HG03025 (cell line): ENCODE measurements around the gene FAAP24.
A peak's percentile ranks its signal among the peaks of the same experiment; 100 is the strongest.
"Not testable (repeated sequence)": the region's sequence is repeated elsewhere in the genome, so short reads cannot be mapped to it uniquely, and the experiment has no call there.

ENCODE experiments used
- ATAC-seq: cut with Tn5 transposase; IDR thresholded peaks from one replicate; pipeline ENCODE4 v1.9.1; 2021; ENCODE audit warnings: mild to moderate bottlenecking, moderate library complexity; ENCODE audit not compliant: unreplicated experiment, low FRiP score

FAAP24 gene, protein sequence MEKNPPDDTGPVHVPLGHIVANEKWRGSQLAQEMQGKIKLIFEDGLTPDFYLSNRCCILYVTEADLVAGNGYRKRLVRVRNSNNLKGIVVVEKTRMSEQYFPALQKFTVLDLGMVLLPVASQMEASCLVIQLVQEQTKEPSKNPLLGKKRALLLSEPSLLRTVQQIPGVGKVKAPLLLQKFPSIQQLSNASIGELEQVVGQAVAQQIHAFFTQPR

GRCh38 chr19:32971715-32972540 lies at the start of gene FAAP24, which contains the start of gene CEP89:
FAAP24 (plus strand) TSS chr19:32972242; CDS start chr19:32973197, 955 bp downstream.
CEP89 (minus strand) TSS chr19:32971958; CDS start chr19:32971874, 84 bp downstream.
- ATAC-seq, result peak; percentile 96

GRCh38 chr19:32924200-32924599 lies 47.8 kb upstream of the FAAP24 start:
- ATAC-seq, result no peak

- ATAC-seq, result no peak
Observed at GRCh38 chr19:32928806-32929205, 43.2 kb upstream of the FAAP24 start.

DNA sequence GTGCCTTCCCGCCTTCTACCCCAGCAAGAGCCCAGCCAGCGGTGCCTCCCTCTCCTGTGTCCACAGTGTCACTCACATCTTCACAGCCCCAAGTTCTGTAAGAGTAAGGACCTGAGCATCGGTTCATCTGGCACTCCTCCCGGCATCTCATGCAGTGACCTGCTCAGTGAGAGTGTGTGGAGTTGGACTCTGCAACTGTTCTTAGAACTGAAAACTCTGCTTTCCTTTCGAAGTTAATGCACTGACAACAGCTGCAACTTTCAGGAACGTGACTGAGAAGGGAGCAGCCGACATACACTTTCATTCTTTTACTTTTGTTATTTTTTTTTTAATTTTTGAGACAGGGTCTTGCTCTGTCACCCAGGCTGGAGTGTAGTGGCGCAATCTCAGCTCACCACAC lies 41.5 kb upstream of the FAAP24 start:
- ATAC-seq, result no peak

DNA sequence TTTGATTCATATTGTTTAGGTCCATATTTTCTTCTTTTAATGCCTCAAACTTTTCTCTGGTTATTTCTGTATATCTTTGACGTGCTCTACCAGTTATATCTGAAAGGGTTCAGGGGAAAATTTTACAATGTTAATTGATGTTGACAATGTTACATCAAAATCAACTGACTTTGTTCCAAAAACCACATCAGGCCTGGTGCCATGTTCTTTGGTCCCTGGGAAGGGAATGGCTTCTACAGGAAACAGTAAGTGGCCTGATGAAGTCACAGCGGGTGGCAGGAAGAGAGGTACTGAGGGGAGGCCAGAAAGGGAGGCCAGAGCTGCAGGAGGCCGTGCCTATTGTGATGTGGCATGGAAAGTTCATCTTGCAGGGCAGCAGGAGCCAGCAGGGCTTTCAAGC lies 38.5 kb upstream of the FAAP24 start:
- no peak for ATAC-seq

DNA sequence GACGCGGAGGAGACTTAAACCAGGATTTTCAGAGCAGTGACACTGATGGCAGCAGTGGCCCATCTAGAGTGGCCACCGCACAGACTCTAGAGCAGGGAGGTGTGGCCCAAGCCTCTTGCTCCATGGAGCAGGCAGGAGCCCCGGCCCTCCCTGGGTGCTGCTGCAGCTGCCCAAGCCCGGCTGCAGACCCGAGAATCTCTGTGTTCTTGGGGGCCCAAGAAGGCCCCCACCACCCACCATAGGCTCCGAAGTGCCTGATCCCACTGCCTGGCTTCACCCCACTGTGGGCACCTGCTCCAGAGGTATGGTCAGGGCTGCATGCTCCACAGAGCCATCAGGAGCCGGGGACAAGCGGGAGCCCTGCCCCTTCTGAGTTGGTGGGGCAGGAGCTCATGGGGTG lies 36.4 kb upstream of the FAAP24 start:
- ATAC-seq, result no peak

DNA sequence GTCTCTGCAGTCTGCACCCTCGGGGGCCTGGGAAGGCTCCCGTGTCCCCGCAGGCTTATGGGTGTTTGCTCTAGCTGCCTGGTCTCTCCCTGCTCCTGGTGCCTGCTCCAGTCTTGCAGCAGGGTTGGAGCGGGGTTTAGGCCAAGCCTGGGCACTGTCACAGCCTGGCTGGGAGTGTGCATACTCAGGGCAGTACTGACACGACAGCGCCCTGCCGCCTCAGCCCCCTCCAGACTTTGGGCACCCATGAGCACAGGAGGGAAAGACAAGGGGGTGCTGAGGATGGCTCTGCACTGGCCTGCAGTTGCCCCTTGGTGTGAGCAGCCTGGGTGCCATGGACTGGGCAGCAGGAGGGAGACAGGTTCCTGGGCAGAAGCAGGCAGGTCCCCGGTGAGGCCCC lies 36.0 kb upstream of the FAAP24 start:
- ATAC-seq, result no peak

DNA sequence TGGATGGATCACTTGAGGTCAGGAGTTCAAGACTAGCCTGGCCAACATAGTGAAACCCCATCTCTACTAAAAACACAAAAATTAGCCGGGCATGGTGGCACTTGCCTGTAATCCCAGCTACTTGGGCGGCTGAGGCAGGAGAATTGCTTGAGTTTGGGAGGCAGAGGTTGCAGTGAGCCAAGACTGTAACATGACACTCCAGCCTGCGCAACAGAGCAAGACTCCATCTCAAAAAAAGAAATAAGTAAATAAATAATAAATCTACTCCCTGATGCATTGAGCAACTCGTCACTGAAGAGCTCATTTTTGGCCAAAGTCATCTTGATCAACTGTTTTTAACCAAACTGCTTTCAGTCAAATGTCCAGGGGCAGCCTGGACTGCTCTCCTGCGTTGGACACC lies 30.8 kb upstream of the FAAP24 start:
- not testable (repeated sequence) for ATAC-seq

- ATAC-seq, result no peak
Observed at GRCh38 chr19:32945260-32945659, 26.8 kb upstream of the FAAP24 start.

DNA sequence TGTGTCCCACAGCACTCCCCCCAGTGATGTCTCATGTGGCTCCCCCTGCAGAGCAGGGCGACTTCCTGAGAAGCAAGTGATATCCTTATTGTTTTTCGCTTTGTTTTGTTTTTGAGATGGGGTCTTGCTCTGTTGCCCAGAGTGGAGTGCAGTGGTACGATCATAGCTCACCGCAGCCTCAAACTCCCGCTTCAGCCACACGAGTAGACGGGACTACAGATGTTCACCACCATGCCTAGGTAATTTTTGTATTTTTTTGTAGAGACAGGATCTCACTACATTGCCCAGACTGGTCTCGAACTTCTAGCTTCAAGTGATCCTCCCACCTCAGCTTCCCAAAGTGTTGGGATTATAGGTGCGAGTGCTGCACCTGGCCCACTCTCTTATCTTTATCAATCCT lies 5.3 kb upstream of the FAAP24 start:
- no peak for ATAC-seq

GRCh38 chr19:32969549-32969948 lies 2.5 kb upstream of the FAAP24 start:
- ATAC-seq, result no peak

DNA sequence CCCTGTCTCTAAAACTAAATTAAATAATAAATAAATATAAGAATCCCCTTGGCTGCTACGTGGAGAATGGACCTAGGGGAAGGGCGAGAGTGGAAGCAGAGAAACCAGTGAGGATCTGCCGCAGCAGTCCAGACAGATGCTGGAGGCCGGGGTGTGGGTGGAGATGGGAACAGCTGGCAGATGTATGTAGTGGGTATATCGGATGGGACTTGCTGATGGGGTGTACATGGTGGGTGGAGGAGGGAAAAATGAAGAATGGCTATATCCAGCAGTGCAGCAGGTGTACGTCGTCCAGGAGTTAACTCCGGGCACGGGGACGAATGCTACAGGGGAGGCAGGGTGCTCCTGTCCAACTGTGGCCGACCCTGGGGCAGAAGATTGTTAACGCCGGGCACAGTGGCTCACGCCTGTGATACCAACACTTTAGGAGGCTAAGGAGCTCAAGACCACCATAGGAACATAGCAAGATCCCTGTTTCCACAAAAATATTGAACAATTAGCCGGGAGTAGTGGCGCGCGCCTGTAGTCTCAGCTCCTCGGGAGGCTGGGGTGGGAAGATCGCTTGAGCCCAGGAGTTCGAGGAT lies 938 bp upstream of the FAAP24 start:
- ATAC-seq, result no peak

DNA sequence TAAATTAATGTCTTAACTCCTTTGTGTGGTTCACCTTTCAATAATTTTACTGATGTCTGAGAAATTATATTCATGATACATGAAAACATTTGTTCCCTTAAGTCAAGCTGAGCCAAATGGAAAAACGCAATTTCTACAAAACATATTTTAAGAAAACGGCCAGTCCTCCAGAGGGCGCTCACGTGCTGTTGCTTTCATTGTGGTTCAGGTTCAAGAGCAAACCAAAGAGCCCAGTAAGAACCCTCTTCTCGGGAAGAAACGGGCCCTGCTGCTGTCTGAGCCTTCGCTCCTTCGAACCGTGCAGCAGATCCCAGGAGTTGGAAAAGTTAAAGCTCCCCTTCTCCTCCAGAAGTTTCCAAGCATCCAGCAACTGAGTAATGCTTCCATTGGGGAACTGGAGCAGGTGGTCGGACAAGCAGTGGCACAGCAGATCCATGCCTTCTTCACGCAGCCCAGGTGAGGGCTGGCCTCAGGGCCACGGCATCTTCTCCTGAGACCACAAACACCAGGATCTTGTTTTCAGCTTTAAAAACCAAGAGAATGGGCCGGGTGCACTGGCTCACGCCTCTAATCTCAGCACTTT lies 4.3 kb downstream of the FAAP24 start:
- ATAC-seq, result no peak

- no peak for ATAC-seq
Observed at GRCh38 chr19:32977280-32977679, 5.2 kb downstream of the FAAP24 start.

DNA sequence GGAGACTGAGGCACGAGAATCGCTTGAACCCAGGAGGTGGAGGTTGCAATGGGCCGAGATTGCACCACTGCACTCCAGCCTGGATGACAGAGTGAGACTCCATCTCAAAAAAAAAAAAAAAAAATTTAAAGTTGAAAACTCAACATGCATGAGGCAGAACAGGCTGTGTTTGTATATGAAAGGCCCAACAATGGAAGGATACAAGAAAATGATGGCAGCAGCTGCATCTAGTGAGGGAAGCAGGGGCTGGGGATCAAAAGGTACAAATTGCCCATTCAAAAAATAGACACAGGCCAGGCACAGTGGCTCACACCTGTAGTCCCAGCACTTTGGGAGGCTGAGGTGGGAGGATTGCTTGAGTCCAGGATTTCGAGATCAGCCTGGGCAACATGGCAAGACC lies 5.8 kb downstream of the FAAP24 start:
- not testable (repeated sequence) for ATAC-seq

- not testable (repeated sequence) for ATAC-seq
Observed at GRCh38 chr19:32979807-32980206, 7.8 kb downstream of the FAAP24 start.

GRCh38 chr19:32982488-32982887 lies 10.4 kb downstream of the FAAP24 start:
- not testable (repeated sequence) for ATAC-seq

- ATAC-seq, result not testable (repeated sequence)
Observed at GRCh38 chr19:32988254-32988653, 16.2 kb downstream of the FAAP24 start.

GRCh38 chr19:32988724-32989123 lies 16.7 kb downstream of the FAAP24 start:
- ATAC-seq, result no peak

DNA sequence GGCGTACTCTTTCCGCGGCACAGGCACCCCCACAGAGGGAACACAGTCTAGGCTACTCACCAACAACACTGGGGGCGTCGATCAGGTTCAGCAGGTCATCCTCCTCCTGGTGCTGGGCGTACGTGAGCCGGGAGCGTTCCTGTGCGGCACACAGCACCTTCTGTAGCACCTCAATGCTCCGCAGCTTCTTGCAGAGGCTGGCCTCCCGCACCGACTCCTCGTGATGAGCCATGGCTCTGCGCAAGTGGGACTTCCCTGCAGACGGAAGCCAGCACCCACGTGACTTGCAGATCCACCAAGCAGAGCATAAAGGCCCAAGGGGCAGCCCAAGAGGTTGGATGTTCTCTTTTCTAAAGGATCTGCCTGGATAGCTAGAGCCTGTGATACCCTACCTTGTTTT lies 23.9 kb downstream of the FAAP24 start:
- ATAC-seq, result not testable (repeated sequence)

- not testable (repeated sequence) for ATAC-seq
Observed at GRCh38 chr19:32997061-32997464, 25.0 kb downstream of the FAAP24 start.
